Measurements from ENCODE around the gene EMP1. TPM values are rescaled to one million over a fixed set of nuclear protein-coding genes. Genes with fewer than 3 reads are reported as not detected.

Gene EMP1
- total and polyA plus RNA-seq, 9 of the 15 experiments (the other 6 are each of a cell fraction or from before 2014, with no cell fraction given), result 0.10 to 0.60 TPM; not detected in 7

- TF ChIP-seq CHD7 (IDR thresholded peaks at IDR 0.05; ENCODE audit: low read depth, low read length) (no peak), ZNF347 (CRISPR knock-in tag; IDR thresholded peaks at IDR 0.05; ENCODE audit: low read depth) (no peak), HNRNPL (IDR thresholded peaks at IDR 0.05; ENCODE audit: low read depth, low read length) (no peak), ZNF253 (CRISPR knock-in tag; conservative IDR thresholded peaks at IDR 0.05) (no peak), CREB3L1 (IDR thresholded peaks at IDR 0.05; ENCODE audit: borderline replicate concordance, low read depth) (no peak), FOXJ3 (CRISPR knock-in tag; IDR thresholded peaks at IDR 0.05) (no peak), KDM5B (IDR thresholded peaks at IDR 0.05; ENCODE audit: insufficient replicate concordance, low read depth, low read length) (no peak), ZNF77 (CRISPR knock-in tag; IDR thresholded peaks at IDR 0.05) (no peak), MTA2 (IDR thresholded peaks at IDR 0.05; ENCODE audit: low read depth) (no peak), ZNF609 (CRISPR knock-in tag; IDR thresholded peaks at IDR 0.05; ENCODE audit: borderline replicate concordance) (no peak)
Observed at GRCh38 chr12:13192719-13193118, 3.8 kb upstream of the EMP1 start (continued).
